DMS114 treated with DMSO at 0.1 percent for 48 hours (cell line): ENCODE results near the gene CCDC12.

Experiments used
- DNase-seq: peaks from one replicate; lab custom pipeline; 2025; ENCODE audit not compliant: unreplicated experiment; lab: John Stamatoyannopoulos, UW

Gene CCDC12

DNA sequence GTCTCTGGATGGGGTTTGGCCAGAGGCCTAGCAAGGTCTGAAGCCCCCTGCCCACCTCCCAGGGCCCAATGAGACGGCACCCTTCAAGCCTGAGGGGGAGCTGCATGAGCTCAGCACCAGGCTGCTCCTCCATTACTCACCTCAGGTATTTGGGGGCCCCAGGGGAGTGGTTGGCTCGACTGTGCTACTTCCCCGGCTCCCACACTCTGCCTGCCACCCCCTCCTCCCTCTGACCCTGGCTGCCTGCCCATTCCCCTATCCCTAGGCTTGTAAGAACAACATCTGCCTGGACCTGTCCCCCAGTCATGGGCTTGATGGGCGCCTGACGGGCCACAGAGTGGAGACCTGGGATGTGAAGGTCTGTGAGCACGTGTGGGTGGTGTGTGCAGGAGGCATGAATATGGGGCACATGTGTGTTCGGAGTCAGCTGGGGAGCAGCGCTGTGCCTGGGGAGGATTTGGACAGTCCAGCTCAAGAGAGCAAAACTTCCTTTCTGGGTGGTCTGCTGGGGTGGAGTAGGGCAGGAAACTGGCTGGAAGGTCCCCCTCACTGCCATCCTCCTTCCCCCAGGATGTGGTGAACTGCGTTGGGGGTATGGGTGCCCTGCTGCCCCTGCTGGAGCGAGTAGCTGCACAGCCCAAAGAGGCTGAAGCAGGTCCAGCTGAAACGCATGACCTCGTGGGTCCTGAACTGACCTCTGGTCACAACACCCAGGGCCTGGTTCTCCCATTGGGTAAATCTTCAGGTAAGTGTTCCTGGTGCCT lies 20.3 kb upstream of the CCDC12 start:
- no peak for DNase-seq

DNA sequence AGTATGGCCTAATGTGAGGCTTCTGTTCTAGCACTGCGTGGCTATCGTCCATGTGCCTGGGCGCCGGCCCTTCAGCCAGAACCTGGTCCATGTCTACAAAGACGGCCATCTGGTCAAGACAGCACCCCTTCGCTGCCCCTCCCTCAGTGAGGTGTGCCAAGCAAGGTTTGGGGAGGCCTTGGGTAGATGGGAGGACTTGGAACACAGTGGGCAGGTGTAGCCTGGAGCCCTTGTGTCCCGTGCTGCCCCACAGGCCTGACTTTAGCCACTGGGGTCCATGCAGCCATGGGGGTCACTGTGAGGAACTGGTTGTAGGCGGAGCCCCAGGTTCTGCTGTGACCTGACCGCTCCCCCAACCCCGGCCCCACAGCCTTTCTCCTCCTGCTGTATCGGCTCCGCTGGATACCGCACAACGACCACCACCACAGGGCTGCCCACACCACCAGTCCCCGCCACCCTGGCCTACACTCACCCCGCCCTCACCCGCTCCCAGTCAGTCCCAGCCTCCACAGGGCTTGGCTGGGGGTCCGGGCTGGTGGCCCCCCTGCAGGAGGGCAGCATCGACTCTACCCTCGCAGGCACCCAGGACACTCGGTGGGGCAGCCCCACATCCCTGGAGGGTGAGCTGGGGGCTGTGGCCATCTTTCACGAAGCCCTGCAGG lies 19.5 kb upstream of the CCDC12 start:
- DNase-seq: no peak

- no peak for DNase-seq
Observed at GRCh38 chr3:46994801-46995731, 18.5 kb upstream of the CCDC12 start.

- DNase-seq: no peak
Observed at GRCh38 chr3:46993986-46994385, 17.4 kb upstream of the CCDC12 start.

GRCh38 chr3:46993292-46993691 lies 16.7 kb upstream of the CCDC12 start:
- no peak for DNase-seq

- no peak for DNase-seq
Observed at GRCh38 chr3:46992231-46992630, 15.7 kb upstream of the CCDC12 start.

DNA sequence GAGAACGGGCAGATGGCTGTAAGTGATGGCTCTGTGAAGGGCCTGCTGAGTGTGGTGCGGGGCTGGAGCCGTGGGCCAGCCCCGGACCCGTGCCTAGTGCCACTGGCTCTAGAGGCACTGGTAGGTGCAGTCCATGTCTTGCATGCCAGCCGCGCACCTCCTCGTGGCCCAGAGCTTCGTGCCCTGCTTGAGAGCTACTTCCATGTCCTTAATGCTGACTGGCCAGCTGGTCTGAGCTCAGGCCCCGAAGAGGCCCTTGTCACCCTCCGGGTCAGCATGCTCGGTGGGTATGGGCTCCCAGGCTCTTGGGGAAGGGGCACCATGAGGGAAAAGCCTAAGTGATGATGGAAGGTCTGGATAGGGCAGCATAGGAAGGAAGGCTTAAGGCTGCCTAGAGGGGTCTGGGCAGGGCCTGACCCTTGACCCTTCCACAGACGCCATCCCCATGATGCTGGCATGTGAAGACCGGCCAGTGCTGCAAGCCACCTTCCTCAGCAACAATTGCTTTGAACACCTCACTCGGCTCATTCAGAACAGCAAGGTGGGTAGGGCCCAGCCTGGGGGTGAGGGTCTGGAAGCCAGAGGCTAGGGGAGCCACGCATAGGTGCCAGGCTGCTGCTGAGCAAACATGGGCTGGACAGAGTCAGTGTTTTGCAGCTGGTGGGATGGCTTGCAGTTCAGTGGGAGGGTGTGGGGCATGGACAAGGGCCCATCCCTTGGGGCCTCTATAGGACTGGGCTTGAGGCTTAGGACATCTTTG lies 15.0 kb upstream of the CCDC12 start:
- no peak for DNase-seq

DNA sequence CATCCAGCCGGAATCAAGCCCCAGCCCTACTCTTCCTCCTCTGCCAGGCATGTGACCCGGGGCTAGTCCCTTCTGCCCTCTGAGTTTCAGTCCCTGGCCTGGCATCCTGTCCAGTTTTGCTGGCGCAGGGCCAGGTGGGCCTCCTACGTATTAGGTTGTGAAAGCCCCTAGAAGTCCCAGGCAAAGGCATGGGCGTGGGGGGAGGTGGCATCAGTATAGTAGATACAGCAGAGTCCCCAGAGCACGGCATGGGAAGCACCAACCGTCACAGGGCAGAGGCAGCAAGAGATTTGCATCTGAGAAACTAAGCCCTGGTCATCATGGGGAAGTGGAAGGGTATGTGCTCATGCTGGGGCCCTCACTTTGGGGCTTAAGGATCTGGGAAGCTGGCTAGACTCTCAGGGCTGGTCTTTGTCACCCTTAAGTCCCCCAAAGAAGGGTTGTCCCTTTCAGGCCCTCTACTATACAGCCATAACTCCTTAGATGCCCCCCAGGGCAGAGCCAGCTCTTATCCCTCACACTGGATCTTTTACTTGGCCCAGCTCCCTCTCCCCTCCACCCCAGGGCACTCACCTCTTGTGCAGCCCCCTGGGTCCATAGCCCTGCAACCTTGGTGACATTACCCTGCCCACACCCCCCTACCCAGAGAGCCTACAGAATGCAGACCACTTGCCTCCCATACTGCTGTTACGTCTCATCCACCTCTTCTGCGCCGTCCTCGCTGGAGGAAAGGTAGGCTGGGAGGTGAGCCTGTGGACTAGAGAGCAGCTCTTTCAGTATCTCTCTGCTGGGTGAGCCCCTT lies 14.2 kb upstream of the CCDC12 start:
- DNase-seq: no peak

- DNase-seq: no peak
Observed at GRCh38 chr3:46989146-46989810, 12.7 kb upstream of the CCDC12 start.

DNA sequence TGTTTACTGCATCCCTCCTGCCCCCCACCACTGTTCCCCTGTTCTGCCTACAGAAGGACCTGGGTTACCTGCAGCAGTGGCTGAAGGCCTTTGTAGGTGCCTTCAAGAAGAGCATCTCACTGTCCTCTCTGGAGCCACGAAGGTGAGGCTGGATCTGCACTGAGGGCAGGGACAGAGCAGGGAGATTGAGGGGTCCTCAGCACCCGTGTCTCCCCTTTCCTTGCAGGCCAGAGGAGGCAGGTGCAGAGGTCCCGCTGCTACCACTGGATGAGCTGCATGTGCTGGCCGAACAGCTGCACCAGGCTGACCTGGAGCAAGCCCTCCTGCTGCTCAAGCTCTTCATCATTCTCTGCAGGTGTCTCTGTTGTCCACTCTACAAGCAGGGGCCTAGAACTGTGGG lies 12.1 kb upstream of the CCDC12 start:
- DNase-seq: no peak

- no peak for DNase-seq
Observed at GRCh38 chr3:46987743-46988401, 11.3 kb upstream of the CCDC12 start.

- no peak for DNase-seq
Observed at GRCh38 chr3:46987319-46987742, 10.8 kb upstream of the CCDC12 start.

- no peak for DNase-seq
Observed at GRCh38 chr3:46986782-46987310, 10.3 kb upstream of the CCDC12 start.

- DNase-seq: no peak
Observed at GRCh38 chr3:46986055-46986730, 9.6 kb upstream of the CCDC12 start.

GRCh38 chr3:46985588-46985987 lies 9.0 kb upstream of the CCDC12 start:
- DNase-seq: no peak

DNA sequence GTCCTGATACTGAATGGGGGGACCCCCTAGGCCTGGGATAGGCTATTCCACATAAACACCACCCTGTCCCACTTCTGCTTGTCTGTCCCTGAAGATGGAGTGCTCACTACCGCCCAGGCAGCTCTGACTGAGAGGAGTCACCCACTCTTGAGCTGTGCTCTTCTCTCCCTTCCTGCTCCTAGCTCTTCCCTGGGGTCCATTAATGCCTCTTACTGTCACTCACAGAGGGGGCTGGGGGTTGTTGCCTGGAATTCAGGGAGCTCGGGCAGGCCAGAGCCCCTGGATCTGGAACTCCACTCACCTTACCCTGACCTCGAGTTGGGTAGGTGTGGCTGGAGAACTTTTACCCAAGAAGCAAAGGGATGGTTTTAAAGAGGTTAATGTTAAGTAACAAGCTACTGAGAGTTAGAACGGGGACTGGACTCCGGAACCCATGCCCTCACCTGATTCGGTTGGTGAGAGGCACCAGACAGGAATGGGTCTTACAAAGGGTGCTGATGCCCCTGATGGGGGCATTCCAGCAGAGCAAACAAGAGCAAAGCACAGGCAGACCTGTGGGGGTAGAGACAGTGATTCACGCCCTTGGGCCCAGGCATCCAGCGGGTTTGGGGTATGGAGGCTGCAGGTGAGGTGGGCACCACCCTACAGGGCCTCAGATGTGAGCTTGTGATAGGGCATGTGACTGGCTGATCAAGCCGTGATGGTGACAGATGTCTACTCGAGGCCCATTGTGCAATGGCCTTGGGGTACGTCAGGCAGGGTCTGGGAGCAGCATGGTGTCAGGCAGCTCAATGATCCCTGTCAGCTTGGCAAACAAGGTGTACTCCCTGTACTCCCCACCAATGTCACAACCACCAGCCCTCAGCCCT lies 8.3 kb upstream of the CCDC12 start:
- DNase-seq: no peak

- DNase-seq: no peak
Observed at GRCh38 chr3:46982546-46982945, 6.0 kb upstream of the CCDC12 start.
